ENCODE measurements around the gene NKX2-8. TPM values are rescaled to one million over a fixed set of nuclear protein-coding genes. Genes with fewer than 3 reads are reported as not detected.

NKX2-8 gene
- total and polyA plus RNA-seq, 2 of the 13 experiments (the other 11 are each of a cell fraction or from before 2014, with no cell fraction given) = not detected

GRCh38 chr14:36604757-36605505 is 22.5 kb upstream of the NKX2-8 start (continued):
- 0 out of 2 replicates have a peak, but pooled peaks have one; percentile 34 for TF ChIP-seq LRRFIP1 (CRISPR knock-in tag; conservative IDR thresholded peaks at IDR 0.05)
- TF ChIP-seq ZNF547 (CRISPR knock-in tag; IDR thresholded peaks at IDR 0.05) = 0 out of 2 replicates have a peak, but pooled peaks have one; percentile 61
- peak; percentile 70; the same call in 1 of the 2 replicates for TF ChIP-seq ZNF205 (CRISPR knock-in tag; IDR thresholded peaks at IDR 0.05)
- peak; percentile 79 for TF ChIP-seq SKI (IDR thresholded peaks at IDR 0.05; ENCODE audit: partially characterized antibody)
- TF ChIP-seq SAP130 (CRISPR knock-in tag; IDR thresholded peaks at IDR 0.05; ENCODE audit: low read depth) = peak; percentile 13; the same call in 1 of the 2 replicates
- no peak for TF ChIP-seq CBX1 (IDR thresholded peaks at IDR 0.05; ENCODE audit: low read depth)
- TF ChIP-seq XBP1 (CRISPR knock-in tag; IDR thresholded peaks at IDR 0.05) = peak; percentile 56; the same call in 1 of the 2 replicates
- peak; percentile 67; the same call in 1 of the 2 replicates for TF ChIP-seq MIXL1 (CRISPR knock-in tag; IDR thresholded peaks at IDR 0.05)
- no peak for TF ChIP-seq YY1 (IDR thresholded peaks at IDR 0.05; ENCODE audit: insufficient read depth, insufficient replicate concordance, low read depth, low read length)
- TF ChIP-seq MTERF4 (CRISPR knock-in tag; IDR thresholded peaks at IDR 0.05) = no peak
- TF ChIP-seq SP5 (CRISPR knock-in tag; IDR thresholded peaks at IDR 0.05; ENCODE audit: borderline replicate concordance, low read depth) = peak; percentile 55; the same call in 1 of the 2 replicates
- peak; percentile 21; the same call in 1 of the 2 replicates for TF ChIP-seq KDM3A (CRISPR knock-in tag; IDR thresholded peaks at IDR 0.05; ENCODE audit: low read depth)
- TF ChIP-seq ZNF614 (CRISPR knock-in tag; IDR thresholded peaks at IDR 0.05; ENCODE audit: borderline replicate concordance) = peak; percentile 52; the same call in 1 of the 2 replicates
- peak; percentile 95 for TF ChIP-seq CTCF (CRISPR knock-in tag; IDR thresholded peaks at IDR 0.05)
- peak; percentile 48 for TF ChIP-seq ZNF652 (CRISPR knock-in tag; IDR thresholded peaks at IDR 0.05; ENCODE audit: borderline replicate concordance, low read depth)
- no peak for TF ChIP-seq ZNF577 (CRISPR knock-in tag; IDR thresholded peaks at IDR 0.05; ENCODE audit: borderline replicate concordance, low read depth)
- peak; percentile 51; the same call in 1 of the 2 replicates for TF ChIP-seq GATAD2A (CRISPR knock-in tag; IDR thresholded peaks at IDR 0.05)
- peak; percentile 27; the same call in 1 of the 2 replicates for TF ChIP-seq RNF2 (conservative IDR thresholded peaks at IDR 0.05; ENCODE audit: low read depth)
- no peak for TF ChIP-seq SOX6 (IDR thresholded peaks at IDR 0.05)
- TF ChIP-seq SOX6 (CRISPR knock-in tag; IDR thresholded peaks at IDR 0.05) = peak; percentile 36; the same call in 1 of the 2 replicates
- 0 out of 4 replicates have a peak, but pooled peaks of 1 of the 2 experiments have one; percentile 48 for TF ChIP-seq KLF16 (CRISPR knock-in tag; IDR thresholded peaks at IDR 0.05)
- TF ChIP-seq THAP11 (CRISPR knock-in tag; IDR thresholded peaks at IDR 0.05) = peak; percentile 32; the same call in 1 of the 2 replicates
- peak; percentile 61; the same call in 1 of the 2 replicates for TF ChIP-seq ZGPAT (CRISPR knock-in tag; IDR thresholded peaks at IDR 0.05)
- TF ChIP-seq CENPT (CRISPR knock-in tag; IDR thresholded peaks at IDR 0.05; ENCODE audit: low read depth) = no peak
- TF ChIP-seq RFX3 (CRISPR knock-in tag; IDR thresholded peaks at IDR 0.05) = no peak
